ENCODE measurements around the gene SFRP5.

Gene SFRP5

GRCh38 chr10:97780841-97781617, 9.2 kb upstream of the SFRP5 start:
- TF ChIP-seq CTCF (IDR thresholded peaks at IDR 0.05; ENCODE audit: low read depth, low read length, missing control alignments), result no peak
- DNase-seq (ENCODE audit: low read depth), result no peak
- H3K4me3 ChIP-seq (ENCODE audit: low read depth, low read length), result no peak overlapping the region
- in situ Hi-C loops (cut with HindIII; ENCODE audit: low sequenced_read_pairs), result no loop called here

DNA sequence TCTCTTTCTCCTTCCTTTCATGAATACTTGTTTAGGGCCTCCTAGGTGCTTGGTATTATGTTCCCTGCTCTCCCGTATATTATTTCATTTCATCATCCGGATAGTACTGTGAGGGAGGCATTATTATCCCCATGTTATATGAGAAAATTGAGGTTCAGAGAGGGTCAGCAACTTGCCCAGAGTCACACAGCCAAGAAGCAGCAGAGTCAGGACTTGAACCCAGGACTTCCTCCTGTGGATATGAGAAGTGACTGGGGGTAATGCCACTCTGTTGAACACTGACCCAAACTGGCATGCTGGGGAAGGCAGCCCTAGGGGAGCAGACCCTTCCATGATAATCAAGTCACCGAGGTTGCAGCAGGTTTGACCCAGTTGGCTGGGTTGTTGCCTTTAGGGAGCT, 8.2 kb upstream of the SFRP5 start:
- H3K4me3 ChIP-seq (ENCODE audit: low read depth, low read length), result no peak overlapping the region
- in situ Hi-C loops (cut with HindIII; ENCODE audit: low sequenced_read_pairs), result no loop called here
- no peak for TF ChIP-seq CTCF (IDR thresholded peaks at IDR 0.05; ENCODE audit: low read depth, low read length, missing control alignments)
- DNase-seq (ENCODE audit: low read depth), result no peak

- H3K4me3 ChIP-seq (ENCODE audit: low read depth, low read length), result no peak overlapping the region
- in situ Hi-C loops (cut with HindIII; ENCODE audit: low sequenced_read_pairs), result no loop called here
- TF ChIP-seq CTCF (IDR thresholded peaks at IDR 0.05; ENCODE audit: low read depth, low read length, missing control alignments), result no peak
- DNase-seq (ENCODE audit: low read depth), result no peak
Observed at GRCh38 chr10:97779492-97779891, 7.7 kb upstream of the SFRP5 start.

DNA sequence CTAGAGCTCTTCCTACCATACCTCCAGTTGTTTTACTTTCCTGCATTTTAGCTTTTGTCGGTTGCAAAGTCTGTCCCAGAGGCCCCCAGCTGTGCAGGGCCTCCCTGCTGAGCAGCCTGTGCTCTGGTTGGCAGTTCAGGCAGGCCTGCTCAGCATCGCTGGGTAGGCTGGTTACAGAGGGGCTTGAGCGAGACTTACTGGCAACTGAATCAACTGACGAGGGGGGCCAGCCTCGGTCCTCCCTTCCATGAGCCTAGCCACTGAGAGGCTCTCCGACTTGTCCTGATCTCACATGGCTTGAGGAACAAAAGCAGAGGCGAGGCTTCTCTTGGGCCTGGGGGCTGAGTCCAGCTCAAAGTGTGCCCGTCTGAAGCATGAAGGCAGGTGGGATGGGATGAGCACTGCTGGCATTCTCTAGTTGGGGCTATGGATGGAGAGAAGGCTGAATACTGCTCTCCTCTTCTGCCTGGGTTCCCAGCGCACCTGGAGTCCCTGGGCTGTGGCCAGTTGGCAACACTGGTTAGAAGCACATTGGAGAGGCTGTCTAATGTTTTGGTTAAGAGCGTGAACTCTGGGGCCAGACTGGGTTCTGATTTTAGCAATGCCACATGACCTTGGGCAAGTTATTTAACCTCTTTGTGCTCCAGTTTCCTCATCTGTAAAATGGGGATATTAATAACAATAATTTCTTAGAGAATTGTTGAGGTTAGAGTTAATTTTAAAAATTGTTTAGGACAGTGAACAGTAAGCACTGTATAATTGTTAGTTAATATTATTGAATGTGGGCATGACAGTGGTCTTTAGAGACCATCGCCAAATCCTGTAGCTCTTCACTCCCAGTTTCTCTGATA, 6.9 kb upstream of the SFRP5 start:
- no peak for DNase-seq (ENCODE audit: low read depth)
- H3K4me3 ChIP-seq (ENCODE audit: low read depth, low read length), result no peak overlapping the region
- in situ Hi-C loops (cut with HindIII; ENCODE audit: low sequenced_read_pairs), result no loop called here
- no peak for TF ChIP-seq CTCF (IDR thresholded peaks at IDR 0.05; ENCODE audit: low read depth, low read length, missing control alignments)

- H3K4me3 ChIP-seq (ENCODE audit: low read depth, low read length), result no peak overlapping the region
- in situ Hi-C loops (cut with HindIII; ENCODE audit: low sequenced_read_pairs), result no loop called here
Observed at GRCh38 chr10:97777143-97777542, 5.3 kb upstream of the SFRP5 start.

More at GRCh38 chr10:97777143-97777542, 5.3 kb upstream of the SFRP5 start:
- DNase-seq (ENCODE audit: low read depth), result no peak
- TF ChIP-seq CTCF (IDR thresholded peaks at IDR 0.05; ENCODE audit: low read depth, low read length, missing control alignments), result no peak

Data from astrocyte of the cerebellum (primary cell).